HG02840 (cell line): ENCODE results near the gene C20orf204.

ENCODE experiments used
- ATAC-seq: cut with Tn5 transposase; IDR thresholded peaks from one replicate; pipeline ENCODE4 v1.9.1; 2021; ENCODE audit warnings: mild to moderate bottlenecking, moderate library complexity, moderate number of reproducible peaks; ENCODE audit not compliant: unreplicated experiment, low FRiP score

C20orf204 gene

GRCh38 chr20:64069209-64069613, 33.2 kb downstream of the C20orf204 start:
- no peak for ATAC-seq

GRCh38 chr20:64069614-64070243, 33.7 kb downstream of the C20orf204 start:
- no peak for ATAC-seq

GRCh38 chr20:64070244-64070993, 34.4 kb downstream of the C20orf204 start:
- no peak for ATAC-seq

- no peak for ATAC-seq
Measured at GRCh38 chr20:64071341-64072332, 35.7 kb downstream of the C20orf204 start.

- no peak for ATAC-seq
Measured at GRCh38 chr20:64072498-64073063, 36.6 kb downstream of the C20orf204 start.

GRCh38 chr20:64073476-64074183, 37.6 kb downstream of the C20orf204 start:
- ATAC-seq = no peak

- no peak for ATAC-seq
Measured at GRCh38 chr20:64074184-64074789, 38.3 kb downstream of the C20orf204 start.

GRCh38 chr20:64074963-64075362, 39.0 kb downstream of the C20orf204 start:
- ATAC-seq = no peak

GRCh38 chr20:64075556-64075955, 39.6 kb downstream of the C20orf204 start:
- ATAC-seq = no peak

GRCh38 chr20:64076061-64076997, 40.3 kb downstream of the C20orf204 start:
- ATAC-seq = no peak

- no peak for ATAC-seq
Measured at GRCh38 chr20:64077094-64077493, 41.1 kb downstream of the C20orf204 start.

GRCh38 chr20:64077541-64077875, 41.5 kb downstream of the C20orf204 start:
- no peak for ATAC-seq

- no peak for ATAC-seq
Measured at GRCh38 chr20:64077876-64078551, 42.0 kb downstream of the C20orf204 start.

- no peak for ATAC-seq
Measured at GRCh38 chr20:64078934-64079272, 42.9 kb downstream of the C20orf204 start.

GRCh38 chr20:64079273-64080012, 43.5 kb downstream of the C20orf204 start, which contains the start of gene RGS19:
Gene RGS19, minus strand, starts transcription at chr20:64079518. Its CDS starts 2,632 bp downstream, at chr20:64076886.
- ATAC-seq = peak; percentile 35

GRCh38 chr20:64080013-64080812, 44.2 kb downstream of the C20orf204 start, which contains the start of gene OPRL1:
Gene OPRL1, plus strand, starts transcription at chr20:64080082. Its CDS starts 12,639 bp downstream, at chr20:64092721.
- ATAC-seq = no peak
